ENCODE results near the gene AANAT.

AANAT gene

DNA sequence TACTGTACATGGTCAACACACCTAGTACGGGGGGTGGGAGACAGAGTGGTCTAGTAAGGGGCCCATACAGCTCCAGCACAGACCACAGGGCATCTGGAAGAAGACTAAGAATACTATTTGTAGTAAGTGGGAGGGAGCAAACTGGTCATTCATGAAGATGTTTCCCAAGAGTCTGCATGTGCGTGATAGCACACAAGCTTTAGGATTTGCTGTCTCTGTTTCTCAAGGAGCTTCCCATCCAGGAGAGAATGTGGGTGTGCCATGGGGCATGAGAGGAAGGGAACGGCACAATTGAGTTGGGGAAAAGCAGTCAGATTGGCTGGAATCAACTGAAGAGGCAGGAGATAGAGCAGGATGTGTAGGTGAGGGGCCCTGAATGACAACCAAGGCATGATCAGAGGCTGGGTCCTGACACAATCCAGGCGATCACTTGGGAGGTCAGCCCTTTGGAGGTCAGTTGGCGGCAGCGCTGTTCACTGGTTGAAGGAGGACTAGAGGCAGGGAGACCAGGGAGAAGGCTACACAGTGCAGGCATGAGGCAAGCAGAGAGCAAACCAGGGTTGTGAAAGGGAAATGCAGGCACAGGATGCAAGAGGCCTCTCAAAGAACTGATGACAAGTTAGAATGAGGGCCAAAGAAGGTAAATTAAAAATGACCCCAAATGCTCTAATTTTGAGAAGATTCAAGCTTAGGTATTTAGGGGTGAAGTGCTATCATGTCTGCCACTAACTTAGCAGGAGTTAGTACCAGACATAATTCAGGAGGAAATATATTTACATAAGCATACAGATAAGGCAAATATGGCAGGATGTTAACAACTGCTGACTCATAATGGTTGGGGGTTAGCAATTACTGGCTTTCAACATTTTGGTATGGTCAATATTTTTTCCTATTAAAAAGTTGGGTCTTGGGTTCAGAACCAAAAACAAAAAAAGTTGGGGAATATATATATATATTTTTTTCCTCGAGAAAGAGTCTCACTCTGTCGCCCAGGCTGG lies 24.8 kb upstream of the AANAT start:
- DNase-seq = no peak

DNA sequence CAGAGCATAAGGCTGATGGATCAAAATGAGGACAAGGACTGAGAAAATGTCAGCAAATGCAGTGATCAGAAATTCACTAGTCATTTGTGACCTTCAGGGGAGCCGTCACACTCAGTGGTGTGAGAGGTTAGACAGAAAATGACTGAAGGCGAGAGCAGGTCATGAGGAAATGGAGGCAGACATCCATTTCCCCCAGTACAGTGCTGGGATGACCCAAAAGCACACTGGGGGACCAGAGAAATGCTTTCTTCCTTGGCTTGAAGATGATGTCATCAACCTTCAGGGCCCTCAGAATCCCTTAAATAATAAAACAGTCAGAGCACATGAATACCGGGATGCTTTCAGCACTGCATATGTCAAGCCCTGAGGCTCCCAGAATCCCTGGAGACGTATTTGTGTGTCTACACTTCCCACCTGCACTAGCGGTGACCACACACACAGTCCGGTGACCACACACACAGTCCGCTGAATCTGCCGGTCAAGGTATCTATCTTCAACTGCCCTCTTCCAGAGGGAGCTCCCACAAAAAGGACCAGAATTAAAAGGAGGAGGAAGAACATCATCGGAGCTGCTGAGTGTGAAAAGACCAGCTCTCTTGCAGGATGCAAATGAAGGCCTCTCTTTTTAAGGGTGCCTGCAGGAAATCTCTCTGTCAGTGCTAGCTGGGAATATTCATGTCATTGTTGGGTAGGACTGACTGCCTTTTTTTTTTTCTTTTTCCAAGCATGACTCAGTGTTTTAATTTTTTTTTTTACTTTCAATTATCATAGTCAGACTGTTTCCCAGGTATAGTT lies 22.7 kb upstream of the AANAT start:
- DNase-seq = no peak

DNA sequence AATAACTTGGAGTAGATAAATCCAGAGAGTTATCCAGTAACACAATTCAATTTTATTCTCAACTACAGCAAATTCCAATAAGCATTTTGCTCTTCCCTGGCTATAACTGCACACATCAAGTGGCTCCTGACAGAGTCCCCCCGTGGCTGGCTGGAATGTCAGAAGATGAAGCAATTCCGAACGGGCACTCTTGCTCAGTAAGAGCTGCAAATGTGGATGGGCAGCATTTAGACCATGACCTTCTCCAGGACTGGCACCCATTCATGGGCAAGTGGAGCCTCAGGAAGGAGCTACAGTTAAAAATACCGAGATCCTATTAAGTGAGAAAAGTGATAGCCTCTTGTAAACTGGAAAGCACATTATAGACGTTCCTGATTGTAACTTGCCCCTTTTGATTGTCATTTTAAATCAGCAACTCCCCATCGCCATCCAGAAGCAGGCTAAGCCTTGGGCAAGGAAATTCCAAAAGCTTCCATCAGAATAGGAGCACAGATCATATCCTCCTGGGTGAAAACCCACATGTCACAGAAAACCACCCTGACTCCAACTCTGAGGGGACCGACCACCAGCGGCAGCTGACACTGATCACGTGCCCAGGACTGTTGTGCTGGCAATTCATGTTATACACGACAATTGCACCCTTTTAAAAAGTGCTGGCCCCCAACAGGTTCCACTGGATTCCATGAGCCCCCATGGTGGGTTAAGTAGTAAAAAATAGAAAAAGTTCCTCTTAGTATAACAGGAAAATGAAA lies 21.5 kb upstream of the AANAT start:
- DNase-seq = no peak

DNA sequence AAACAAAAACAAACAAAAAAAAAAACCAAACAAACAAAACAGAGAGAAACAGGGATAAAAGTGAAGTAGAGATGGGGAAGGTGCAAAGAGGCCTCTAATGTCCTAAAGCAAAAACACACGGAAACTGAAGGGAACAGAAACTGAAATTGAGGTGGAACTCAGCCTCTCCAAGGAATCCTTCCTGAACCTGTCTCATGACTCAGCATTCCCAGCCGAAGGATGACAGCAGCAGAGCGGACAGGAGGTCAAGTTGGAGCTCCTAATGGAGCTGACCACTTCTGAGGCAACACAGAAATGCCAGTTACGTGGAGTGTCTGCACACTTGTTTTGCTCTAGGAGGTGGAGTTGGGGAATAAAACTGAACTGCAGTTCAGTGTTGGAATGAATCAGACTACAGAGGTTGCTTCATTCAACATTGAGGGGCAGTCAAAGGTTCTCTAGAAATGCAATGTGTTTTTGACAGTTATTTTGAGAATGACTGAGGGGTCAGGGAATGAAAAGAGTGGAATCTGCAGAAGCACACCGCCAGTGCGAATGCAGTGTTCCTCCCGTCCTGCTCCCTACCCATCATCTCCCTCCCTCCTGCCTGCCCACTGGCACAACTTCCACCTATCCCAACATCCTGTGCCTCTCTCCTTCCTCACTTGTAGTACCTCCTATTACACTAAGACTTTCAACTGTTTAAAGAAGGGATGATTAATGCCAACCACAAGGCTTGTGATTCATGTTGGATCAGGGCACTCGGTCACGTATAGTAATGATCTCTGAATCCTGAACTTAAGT lies 20.8 kb upstream of the AANAT start:
- DNase-seq = no peak

DNA sequence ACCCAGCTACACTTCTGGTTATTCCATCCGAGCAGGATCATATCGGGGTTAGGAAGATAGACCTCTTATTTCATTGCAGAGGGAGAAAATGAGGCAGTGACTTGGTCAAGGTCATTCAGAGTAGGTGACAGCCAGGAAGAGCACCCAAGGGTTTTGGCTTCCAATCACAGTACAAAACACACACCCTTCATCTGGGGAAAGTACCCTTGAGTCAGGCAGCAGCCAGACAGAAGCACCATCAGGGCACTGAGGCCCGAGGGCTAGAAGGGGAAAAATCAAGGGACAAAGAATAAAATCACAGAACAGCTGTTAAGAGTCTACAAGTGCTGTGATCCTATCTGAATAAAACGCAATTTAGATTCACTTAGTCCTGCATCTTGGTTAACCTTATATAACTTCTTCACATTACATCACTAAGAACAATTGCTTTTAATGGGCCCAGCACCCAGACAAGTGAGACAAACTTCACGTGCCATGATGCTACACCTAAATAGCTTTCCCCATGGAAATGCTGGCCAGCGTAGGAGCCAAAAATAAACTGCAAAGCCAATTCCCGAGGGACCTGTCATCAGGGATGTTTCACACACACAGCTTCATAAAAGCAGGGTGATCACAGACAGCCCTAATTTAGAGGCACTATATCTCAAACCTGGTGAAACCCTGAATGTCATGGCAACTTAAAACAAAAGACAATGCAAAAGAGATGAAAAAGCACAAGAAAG lies 19.3 kb upstream of the AANAT start:
- DNase-seq = no peak

DNA sequence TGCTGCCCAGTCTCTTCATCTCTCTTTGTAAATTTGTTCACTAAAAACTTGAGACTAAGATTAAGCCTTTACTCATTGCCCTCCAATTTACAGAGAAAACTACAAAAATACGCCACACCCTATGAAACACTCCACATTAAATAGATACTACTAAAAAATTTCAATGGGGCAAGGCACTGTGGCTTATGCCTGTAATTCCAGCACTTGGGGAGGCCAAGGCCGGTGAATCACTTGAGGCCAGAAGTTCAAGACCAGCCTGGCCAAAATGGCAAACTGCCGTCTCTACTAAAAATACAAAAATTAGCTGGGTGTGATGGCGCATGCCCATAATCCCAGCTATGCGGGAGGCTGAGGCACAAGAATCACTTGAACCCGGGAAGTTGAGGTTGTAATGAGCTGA lies 18.3 kb upstream of the AANAT start:
- DNase-seq = no peak

DNA sequence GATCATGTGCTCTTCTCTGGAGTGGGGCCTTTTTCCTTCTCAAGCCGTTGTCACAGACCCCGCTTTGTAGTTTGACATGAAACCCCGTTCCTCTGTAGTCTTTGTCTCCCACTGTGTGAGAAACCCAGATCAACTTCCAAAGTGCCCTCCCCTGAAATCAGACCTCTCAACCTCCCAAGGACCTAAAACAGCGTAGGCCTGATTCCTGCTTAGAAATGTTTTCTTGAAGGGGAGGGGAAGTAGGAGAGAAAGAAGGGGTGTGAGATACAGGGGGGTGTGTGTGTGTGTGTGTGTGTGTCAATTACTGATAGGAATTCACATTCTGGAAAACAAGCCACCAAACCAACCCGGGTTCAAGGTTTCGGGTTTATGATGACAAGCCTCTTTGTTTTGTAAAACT lies 15.9 kb upstream of the AANAT start:
- DNase-seq = no peak

DNA sequence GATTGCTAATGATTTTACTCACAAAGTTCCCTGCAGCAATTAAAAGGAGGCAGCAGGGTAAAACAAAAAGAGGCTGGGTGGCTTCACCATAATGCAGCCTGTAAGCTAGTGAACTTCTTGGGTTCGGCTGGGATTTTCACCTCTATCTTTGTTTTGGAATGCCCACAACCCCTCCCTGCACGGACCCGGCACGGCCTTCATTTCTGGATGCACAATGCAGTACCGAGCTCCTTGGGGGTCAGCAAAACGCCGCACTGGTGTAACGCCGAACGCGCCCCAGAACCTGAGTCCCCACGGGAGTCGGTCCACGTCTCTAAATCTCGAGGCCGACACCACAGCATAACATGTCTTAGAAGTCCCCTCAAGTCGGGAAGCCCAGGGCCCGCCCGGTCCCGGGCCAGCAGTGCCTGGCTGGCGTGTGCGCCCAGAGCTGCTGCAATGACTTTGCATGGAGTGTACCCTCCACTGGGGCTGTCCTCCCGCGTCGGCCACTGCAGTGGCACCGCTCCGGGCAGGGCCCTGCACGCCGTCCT lies 15.2 kb upstream of the AANAT start:
- DNase-seq = no peak

DNA sequence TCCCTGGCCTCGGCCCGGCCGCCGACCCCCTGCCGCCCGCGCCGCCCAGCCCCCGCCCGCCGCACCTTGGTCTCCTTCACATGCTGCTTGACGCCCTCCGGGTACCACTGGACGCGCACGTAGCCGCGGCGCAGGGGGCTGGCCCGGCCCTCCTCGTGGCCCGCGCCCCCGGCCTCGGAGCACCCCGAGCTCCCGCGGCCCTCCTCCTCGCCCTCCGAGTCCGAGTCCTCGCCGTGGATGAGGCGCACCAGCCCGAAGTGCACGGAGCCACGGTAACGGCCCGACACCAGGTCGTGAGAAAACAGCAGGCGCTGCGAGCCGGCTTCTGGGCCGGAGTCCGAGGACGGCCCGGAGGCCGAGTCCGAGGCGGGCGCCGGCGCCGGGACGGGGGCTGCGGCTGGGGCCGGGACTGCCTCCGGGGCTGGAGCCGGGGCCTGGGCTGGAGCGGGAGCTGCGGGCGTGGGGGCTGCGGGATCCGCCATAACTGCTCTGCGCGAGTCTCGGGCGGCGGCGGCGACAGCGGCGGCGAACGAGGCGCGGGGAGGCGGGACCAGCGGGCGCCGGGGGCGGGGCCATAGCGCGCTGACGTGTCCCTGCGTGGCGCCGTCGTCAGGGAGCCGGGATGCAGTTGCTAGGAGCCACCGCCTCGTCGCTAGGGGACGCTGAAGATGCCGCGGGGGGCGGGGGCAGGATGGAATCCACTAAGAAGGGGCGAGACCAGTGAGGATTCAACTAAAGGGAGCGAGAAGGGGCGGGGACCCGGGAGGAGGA lies 14.6 kb upstream of the AANAT start, which contains the start of gene UBE2O:
Gene UBE2O, minus strand, starts transcription at position 493 of the 771 bp plus-strand sequence. Its CDS starts 11 bp downstream, at position 482.
- DNase-seq = peak; percentile 89

DNA sequence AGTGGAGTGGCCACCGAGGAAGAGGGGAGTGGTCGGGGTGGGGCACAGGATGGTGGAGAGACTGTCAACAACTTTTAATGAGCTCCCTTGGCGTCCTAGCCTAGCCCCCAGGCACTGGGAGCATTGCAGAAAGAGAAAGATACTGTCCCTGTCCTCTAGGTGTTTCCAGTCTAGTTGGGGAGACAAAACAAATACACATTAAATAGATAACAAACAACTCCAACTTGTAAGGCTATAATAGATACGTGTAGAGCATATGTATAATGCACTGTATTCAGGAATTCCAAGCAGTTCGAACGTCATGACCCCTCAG lies 14.0 kb upstream of the AANAT start:
- no peak for DNase-seq

DNA sequence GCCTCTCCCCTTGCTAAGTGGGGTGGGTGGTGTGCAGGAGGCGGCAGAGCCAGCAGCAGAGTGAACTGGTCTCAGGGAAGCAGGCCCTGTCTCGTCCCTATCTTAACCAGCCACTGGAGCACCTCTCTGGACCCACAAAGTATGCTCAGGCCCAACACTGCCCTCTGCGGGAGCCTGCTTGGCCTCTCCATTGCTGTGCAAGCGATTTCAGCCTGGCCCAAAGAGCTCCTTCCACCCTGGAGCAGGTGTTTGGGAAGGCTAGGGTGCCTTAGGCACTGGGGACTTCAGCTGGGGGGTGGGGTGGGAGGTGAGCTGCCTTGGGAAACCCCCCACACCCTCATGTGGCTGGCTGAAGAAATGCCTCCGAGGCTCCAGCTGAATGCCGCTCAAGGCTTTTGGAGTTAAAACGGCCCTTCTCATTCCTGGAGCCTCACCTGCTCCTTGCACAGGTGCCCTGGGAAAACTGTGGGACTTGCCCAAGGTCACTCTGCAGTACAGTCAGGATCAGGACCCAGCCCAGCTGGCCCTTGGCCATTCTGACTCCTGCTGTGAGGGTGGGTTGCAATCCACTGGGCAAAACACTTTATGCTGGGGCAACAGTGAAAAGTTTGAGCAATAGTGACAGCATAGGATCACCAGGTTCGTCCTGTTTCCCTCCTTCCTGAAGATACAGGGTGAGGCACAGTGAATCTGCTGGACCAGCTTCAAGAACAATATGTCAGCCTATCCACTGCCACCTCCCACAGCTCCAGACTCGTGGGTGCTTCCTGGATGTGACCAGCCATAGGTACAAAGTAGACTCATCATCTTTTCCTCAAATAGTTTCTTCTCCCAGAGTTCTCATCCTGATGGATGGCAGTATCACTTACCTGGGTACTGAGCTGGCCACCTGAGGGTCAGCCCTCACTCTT lies 8.6 kb upstream of the AANAT start:
- no peak for DNase-seq

DNA sequence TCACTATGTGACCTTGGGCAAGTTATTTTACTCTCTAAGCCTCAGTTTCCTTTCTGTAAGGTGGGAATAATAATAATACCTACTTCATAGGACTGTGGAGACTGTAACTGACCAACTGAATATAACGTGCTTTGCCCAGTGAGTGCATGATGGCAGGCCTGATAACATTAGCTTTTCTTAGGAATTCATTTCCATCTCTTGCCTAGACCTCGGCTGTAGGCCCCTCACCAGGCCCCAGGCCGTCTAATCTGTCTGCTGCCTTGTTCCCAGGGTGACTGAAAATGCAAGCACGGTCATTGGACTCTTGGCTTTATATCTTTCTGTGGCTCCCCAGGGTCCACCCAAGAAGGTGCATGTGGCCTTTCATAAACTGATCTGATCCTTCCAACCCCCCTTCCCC lies 7.7 kb upstream of the AANAT start:
- DNase-seq = no peak

DNA sequence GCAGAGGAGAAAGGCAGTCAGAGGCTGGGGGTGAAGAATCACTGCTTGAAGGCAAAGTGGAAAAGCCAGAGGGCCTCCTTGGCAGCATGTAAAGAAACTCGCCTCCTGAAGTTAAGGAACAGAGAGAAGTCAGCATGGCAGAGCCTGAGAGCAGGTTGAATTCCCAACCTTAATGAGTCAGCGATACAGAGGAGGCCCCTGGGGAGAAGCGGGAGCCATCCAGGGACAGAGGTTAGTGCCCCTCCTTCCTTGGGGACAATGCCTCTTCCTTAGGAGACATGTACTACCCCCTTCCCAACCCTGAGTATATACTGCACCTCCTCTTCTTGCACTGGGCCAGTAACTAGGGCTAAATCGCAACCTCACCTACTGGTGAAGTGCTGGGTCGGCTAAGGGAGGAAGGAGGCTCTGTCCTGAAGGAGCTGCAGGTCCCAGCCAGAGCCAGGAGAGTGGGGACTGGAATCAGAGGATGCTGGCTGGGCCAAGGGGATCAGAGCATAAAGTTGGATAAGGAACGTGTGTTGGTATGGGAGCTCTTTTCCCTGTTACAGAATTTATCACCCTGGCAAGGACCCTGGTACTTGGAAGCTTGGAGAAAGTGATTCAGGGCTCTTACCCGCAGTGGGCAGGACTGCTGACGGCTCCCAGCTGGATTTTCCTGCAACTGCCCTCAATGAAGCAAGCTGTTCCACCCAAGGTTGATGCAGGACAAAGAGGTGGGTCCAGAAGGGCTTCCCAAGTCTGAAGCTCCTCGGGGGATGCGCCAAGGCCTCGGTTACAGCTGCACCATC lies 5.4 kb upstream of the AANAT start:
- no peak for DNase-seq

DNA sequence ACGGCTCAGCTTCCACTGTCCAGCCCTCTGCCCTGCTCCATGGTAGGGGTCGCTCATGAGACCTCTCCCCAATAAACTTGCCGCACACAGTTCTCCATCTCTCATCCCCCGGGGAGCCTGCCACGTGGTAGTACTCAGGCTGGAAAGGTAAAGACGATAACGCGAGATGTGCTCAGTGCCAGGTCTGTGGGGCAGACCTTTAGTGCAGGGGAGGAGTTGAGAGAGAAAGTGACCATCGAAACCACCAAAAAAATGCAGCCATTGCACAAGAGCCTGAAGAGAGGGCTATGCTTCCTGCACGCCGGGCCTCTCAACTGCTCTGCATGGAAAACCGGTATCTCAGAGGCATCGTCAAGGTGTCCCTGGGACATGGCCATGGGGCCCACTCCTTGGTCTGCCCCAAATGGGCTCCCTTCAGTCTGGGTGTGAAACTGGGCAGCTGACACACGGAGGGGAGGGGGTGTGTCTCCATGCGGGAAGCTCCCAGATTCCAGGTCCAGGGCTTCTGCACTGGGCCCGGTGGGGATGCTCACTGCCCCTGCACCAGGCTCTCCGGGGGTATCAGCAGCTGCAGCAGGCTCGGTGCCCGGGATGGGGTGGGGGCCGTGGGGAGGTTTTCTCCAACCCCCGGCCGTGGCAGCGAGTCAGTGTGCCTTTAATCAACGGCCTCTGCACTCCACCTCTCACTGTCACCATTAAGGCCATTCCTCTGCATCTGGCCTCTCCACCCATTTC lies 4.7 kb upstream of the AANAT start:
- no peak for DNase-seq

DNA sequence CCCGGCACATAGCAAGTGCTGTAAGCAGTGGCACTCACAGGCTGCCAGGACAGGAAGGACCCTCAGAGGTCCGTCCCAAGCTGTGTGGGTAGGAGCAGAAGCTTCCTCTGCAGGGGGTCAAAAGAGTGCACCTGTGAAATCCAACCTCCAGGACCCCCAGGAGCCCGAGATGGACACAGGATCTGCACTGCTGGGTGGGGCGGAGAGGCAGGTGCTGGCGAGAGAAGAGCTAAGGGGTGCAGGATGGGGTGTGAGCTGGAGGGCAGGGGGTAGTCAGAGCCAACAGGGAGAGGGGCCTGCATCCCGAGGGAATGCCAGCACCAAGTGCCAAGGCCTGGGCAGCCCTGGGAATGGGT lies 650 bp upstream of the AANAT start:
- no peak for DNase-seq

DNA sequence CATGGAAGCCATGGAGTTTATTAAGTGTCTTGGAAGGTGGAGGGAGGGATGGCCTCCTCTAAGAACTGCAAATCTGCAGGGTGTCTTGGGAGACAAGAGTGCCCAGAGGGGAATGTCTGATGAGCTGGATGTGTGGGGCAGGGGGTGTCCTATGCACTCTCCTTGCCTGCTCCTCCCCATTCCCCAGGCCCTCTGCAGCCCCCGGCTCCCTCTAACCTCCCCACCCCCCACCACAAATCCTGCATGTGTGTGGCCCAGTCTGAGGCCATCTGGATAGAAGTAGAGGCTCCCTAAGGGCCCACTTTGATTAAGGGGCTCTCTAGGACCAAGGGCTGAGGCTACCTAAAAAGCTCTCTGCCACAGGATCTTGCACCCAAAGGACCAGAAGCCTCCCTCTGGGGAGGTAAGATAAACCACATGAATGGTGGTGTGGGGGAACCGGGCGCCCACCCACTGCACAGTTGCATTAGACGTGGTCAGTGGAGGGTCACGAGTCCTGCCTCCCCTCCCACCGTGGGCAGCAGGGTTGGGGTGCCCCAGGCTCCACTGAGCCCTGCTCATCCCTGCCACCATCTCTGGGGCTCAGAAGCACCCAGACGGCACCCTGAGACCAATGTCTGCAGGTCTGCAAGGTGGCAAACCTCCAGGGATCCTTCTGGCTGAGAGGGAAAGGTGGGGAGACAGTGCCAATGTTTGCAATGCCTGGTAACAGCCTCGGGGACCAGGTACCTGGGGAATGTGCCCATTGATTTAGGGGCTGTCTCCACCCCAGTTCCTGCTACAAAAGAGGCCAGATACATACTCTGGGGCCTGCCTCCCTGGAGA lies 618 bp downstream of the AANAT start:
- DNase-seq = no peak

DNA sequence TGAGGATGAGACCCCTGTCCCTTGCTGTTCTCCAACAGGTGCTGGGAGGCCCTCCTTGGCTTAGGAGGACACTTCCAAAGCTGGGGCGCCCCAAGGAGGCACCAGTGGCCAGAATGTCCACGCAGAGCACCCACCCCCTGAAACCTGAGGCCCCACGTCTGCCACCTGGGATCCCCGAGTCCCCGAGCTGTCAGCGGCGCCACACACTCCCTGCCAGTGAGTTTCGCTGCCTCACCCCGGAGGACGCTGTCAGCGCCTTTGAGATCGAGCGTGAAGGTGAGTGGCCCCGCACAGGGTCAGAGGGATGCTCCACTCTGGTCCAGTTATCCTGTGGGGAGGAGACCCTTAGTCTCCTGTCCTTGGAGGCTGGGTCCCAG lies 1.2 kb downstream of the AANAT start:
- DNase-seq = no peak

Measured in effector CD8-positive, alpha-beta T cell (primary cell).